Hematopoietic multipotent progenitor cell treated with erythropoietin and hydrocortisone succinate and interleukin-3 and kit ligand, for 4 days (in vitro differentiated cells): Measurements from ENCODE around the gene UBE2D3.
A peak's percentile ranks its signal among the peaks of the same experiment; 100 is the strongest.
"Not testable (repeated sequence)": the region's sequence is repeated elsewhere in the genome, so short reads cannot be mapped to it uniquely, and the experiment has no call there.

ENCODE experiments used
- DNase-seq: peaks from one replicate; pipeline ENCODE4 v3.0.0-alpha.2; 2015

The UBE2D3 gene

DNA sequence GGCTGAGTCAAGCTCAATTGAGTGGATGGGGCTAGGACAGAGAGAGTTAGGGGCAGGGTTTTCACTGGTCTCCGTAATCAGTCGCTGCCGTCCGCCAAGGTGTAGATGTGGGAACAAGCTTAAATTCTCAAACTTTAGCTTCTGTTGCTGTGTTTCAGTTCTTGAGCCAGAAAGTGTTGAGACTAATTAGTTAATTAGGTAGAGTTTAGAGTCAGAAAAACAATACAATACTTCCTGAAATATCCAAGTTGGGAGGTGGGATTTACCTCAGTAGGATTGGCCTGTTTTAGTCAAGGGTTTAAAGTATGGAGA is 1.1 kb upstream of the UBE2D3 start:
- DNase-seq, result no peak

- peak; percentile 100 for DNase-seq
Observed at GRCh38 chr4:102827674-102828496, 534 bp upstream of the UBE2D3 start.

DNA sequence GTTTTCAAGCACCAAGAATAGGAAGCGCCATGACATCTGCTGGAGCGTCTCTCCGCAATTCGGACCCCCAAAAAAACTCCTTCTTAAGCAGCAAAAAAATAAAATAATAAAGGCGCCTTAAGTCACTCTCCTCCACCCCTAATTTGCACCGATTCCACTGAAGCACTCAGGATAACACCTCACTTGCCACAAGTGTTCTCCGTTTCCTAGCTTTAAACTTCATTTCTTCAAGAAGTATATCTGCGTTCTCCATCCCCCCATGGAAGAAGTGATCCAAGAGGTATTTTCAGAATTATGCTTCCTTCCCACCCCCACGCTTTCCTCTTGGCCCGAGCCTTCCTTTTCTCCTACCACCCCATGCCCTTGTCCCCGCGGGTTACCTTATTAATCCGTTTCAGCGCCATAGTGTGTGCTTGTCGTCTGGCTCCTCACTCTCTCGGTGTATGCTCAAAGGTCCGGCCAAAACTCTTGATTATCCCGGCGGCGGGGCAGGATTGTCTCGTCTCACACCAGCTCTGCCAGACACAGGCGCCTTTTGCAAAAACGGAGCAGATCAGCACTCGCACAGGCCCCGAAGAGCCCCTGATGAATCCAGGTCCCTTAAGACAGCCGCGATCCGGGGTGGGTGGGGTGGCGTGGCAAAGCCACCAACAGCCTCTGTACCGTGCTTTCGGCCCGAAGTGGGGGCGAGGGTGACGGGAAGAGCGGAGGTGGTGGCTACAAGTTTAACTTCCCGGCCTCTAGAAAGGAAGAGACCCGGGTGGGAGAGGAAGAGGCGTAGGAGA is 1.1 kb downstream of the UBE2D3 start:
- DNase-seq, result peak; percentile 6

- peak; percentile 86 for DNase-seq
Observed at GRCh38 chr4:102825261-102826091, 1.9 kb downstream of the UBE2D3 start.

DNA sequence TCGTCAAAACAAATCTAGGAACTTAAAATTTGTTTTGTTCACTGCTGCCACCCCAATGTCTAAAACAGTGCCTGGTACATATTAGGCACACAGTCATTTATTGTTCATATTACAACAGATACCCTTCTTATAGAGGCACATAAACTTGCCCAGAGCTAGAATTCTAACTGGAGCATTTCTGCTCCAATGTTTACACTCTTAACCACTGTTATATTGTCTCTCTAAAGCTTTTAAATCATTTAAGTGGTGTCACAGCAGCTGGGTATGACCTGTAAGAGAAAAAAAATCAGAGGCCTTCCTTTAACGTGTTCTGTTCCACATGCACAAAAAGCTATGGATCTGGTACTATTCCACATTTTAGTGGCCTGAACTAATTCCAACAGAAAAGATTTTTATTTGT is 3.0 kb downstream of the UBE2D3 start:
- DNase-seq, result no peak

DNA sequence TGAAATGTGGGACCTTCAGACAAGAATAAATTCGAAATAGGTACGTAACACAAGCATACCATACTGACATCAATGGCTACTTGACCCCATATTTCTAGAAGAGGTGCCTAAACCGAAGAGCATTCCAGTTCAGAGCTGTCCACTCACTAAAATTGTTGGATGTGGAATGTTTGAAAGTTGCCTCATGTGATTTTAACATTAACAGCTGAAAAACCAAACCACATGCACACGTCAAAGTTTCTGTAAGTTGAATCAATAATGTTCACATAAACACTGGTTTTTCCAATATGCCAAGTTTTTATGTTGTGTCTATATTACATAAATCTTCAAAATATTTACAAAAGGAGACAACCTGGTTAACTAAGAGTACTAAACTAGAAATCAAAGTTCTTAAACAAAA is 3.5 kb downstream of the UBE2D3 start:
- DNase-seq, result no peak

- no peak for DNase-seq
Observed at GRCh38 chr4:102823464-102823863, 3.9 kb downstream of the UBE2D3 start.

GRCh38 chr4:102819588-102820365 is 7.6 kb downstream of the UBE2D3 start:
- DNase-seq, result no peak

DNA sequence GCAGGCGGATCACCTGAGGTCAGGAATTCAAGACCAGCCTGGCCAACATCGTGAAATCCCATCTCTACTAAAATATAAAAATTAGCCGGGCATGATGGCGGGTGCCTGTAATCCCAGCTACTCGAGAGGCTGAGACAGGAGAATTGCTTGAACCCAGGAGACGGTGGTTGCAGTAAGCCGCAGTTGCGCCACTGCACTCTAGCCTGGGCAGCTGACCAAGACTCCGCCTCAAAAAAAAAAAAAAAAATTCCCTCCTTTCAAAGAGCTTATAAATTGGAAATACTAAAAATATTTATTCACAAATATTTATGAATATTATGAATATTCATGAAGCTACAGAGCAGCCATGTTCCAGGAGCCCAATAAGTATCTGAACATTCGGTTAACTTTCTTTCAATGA is 8.3 kb downstream of the UBE2D3 start:
- DNase-seq, result not testable (repeated sequence)

- DNase-seq, result no peak
Observed at GRCh38 chr4:102817613-102818268, 9.6 kb downstream of the UBE2D3 start.

GRCh38 chr4:102817021-102817605 is 10.2 kb downstream of the UBE2D3 start:
- DNase-seq, result no peak

- DNase-seq, result no peak
Observed at GRCh38 chr4:102815981-102816380, 11.4 kb downstream of the UBE2D3 start.

GRCh38 chr4:102809691-102810090 is 17.7 kb downstream of the UBE2D3 start:
- DNase-seq, result no peak

DNA sequence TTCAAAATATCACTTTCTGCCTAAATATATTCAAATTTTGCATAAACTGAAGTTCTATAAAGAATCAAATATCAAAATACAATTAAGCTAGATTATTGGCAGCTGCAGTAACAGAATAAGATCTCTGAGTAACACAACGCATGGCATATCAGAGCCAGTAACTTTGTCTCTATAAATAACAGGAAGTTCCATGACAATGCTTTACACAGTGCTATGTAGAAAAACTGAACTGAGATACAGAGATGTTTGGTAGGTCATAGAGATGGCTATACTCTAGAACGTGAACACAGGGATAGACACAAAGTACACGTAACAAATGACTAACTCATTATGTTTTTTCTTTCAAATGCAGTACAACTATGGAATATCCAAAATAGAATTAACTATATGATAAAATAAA is 18.2 kb downstream of the UBE2D3 start:
- DNase-seq, result peak; percentile 56

- no peak for DNase-seq
Observed at GRCh38 chr4:102808009-102808408, 19.3 kb downstream of the UBE2D3 start.

- no peak for DNase-seq
Observed at GRCh38 chr4:102807345-102807744, 20.0 kb downstream of the UBE2D3 start.

DNA sequence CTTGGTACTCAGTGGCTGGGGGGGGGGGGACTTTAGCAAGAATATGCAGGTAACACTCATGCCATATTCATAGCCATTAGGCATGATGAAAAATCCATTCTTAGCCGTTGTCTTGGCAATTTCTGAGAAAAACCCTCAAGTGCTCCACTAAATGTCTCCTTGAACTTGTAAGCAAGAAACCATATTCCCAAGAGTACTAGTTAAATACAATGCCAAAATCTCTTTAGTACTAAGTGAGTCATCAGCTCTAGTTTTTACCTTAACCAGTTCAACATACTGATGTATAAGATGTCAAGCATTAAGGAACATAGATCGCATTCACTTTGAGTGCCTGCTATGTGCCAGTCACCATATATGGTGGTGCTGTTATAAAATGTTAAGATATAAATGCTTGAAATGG is 27.5 kb downstream of the UBE2D3 start:
- DNase-seq, result no peak

DNA sequence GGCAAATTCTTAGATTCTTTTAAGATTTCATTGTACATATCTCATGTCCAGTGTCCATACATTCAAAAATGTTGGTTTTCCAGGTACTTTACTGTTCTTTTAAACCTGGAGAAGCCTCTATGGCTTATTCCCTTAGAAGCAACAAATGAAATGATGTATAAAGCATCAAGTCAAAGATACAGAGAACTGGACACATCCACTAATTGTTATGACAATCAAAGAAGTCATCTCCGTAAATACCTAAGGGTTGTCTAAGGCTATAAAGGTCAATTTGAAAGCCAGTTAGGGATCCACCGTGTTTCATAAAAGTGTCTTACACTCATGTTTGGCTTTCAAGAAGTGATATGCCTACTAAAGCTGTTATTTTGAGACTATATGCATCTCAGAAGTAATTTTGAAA is 32.4 kb downstream of the UBE2D3 start:
- no peak for DNase-seq

- DNase-seq, result no peak
Observed at GRCh38 chr4:102792361-102792936, 34.9 kb downstream of the UBE2D3 start.

DNA sequence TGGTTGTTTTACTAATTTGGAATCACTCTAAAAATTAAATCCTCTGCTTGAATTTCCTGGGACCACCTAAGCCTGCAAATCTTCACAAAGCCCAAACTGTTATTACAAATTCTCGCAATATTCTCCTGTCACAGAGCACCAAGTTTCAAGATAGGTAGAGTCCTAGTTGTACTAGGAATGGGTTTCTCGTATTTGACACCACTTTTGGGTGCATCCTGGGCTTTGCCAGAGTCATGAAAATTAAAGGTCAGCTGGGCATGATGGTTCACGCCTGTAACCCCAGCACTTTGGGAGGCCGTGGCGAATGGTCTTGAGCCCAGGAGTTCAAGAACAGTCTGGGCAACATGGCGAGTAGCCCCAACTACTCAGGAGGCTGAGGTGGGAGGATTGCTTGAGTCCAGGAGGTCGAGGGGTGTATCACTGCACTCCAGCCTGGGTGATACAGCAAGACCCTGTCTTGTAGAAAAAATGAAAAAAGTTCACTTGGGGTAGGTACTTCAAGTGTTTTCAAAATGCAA is 36.0 kb downstream of the UBE2D3 start:
- no peak for DNase-seq

DNA sequence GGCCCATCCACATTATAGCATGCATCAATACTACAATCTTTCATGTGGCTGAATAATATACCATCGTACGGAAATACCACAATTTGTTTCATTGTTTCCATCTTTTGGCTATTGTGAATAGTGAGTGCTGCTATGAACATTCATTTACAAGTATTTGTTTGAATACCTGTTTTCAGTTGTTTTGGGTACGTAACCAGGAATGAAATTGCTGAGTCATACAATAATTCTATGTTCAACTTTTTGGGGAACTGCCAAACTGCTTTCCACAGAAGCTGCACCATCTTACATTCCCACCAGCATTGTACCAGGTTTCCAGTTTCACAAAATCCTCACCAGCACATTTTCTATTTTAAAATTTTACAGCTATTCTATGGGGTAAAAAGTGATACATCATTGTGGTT is 38.0 kb downstream of the UBE2D3 start:
- DNase-seq, result peak; percentile 71
